IMR-90 (cell line): Measurements from ENCODE around the gene NPLOC4. TPM values are rescaled to one million over a fixed set of nuclear protein-coding genes. Genes with fewer than 3 reads are reported as not detected.

Experiments
- ATAC-seq: fragments of 200-7000 bp; cut with Tn5 transposase; 2 replicates; pipeline ENCODE4 v1.9.1; 2020; ENCODE audit warnings: low read depth, mild to moderate bottlenecking, moderate library complexity
- BruUV-seq: library from RNA; stranded (reverse); fragments of 400-500 nt; replicated peaks from 2 replicates; lab custom pipeline; 2021; lab: Mats Ljungman, UMichigan
- CTCF ChIA-PET: fragments of 300-600 bp; formaldehyde crosslinking; extraction: SDS; loops from one replicate; lab custom pipeline; 2021; ENCODE audit warnings: antibody characterized with exemption; lab: Yijun Ruan, JAX
- POLR2A ChIA-PET: fragments of 300-600 bp; sonication (Branson Sonifier 250); formaldehyde crosslinking; loops from one replicate; lab custom pipeline; 2022; ENCODE audit warnings: antibody characterized with exemption; ENCODE audit not compliant: unreplicated experiment; lab: Charles Lee
- DNase-seq: peaks from one replicate; pipeline ENCODE4 v3.0.0; 2013
- H2AFZ ChIP-seq: replicated peaks from 2 replicates; pipeline ENCODE3; 2013; ENCODE audit warnings: low read length, mild to moderate bottlenecking; ENCODE audit not compliant: poor library complexity
- H2AK5ac ChIP-seq: 2 replicates; pipeline ENCODE4 v1.6.1; 2013; ENCODE audit warnings: low read depth, low read length, inconsistent platforms
- H2AK9ac ChIP-seq: replicated peaks from 2 replicates; pipeline ENCODE3; 2013; ENCODE audit warnings: mild to moderate bottlenecking, low read depth, low read length, moderate library complexity; ENCODE audit not compliant: poor library complexity
- H2BK120ac ChIP-seq: 2 replicates; pipeline ENCODE4 v1.6.1; 2013; ENCODE audit warnings: low read depth, low read length, inconsistent platforms
- H2BK15ac ChIP-seq: 3 replicates; pipeline ENCODE4 v1.6.1; 2013; ENCODE audit warnings: low read depth, low read length, inconsistent platforms
- H2BK20ac ChIP-seq: 2 replicates; pipeline ENCODE4 v1.6.1; 2013; ENCODE audit warnings: low read depth, mild to moderate bottlenecking, inconsistent platforms, low read length, moderate library complexity
- H2BK5ac ChIP-seq: 2 replicates; pipeline ENCODE4 v1.6.1; 2013; ENCODE audit warnings: mild to moderate bottlenecking, low read depth, low read length, inconsistent platforms; ENCODE audit not compliant: poor library complexity, severe bottlenecking
- H3K14ac ChIP-seq: replicated peaks from 2 replicates; pipeline ENCODE4 v1.6.1; 2013; ENCODE audit warnings: low read depth, low read length, inconsistent platforms
- H3K18ac ChIP-seq: 2 replicates; pipeline ENCODE4 v1.6.1; 2013; ENCODE audit warnings: low read depth, low read length, control low read depth
- H3K23ac ChIP-seq: 2 replicates; pipeline ENCODE4 v1.6.1; 2013; ENCODE audit warnings: low read depth, low read length, inconsistent platforms
- H3K27ac ChIP-seq: 2 replicates; pipeline ENCODE4 v1.5.1; 2013; ENCODE audit warnings: mild to moderate bottlenecking, control low read depth, low read length; ENCODE audit not compliant: insufficient read depth
- H3K27me3 ChIP-seq: 2 replicates; pipeline ENCODE4 v1.6.1; 2013; ENCODE audit warnings: low read length; ENCODE audit not compliant: control insufficient read depth, insufficient read depth
- H3K36me3 ChIP-seq: 2 replicates; pipeline ENCODE4 v1.6.1; 2013; ENCODE audit warnings: low read length, mixed read lengths; ENCODE audit not compliant: control insufficient read depth, insufficient read depth
- H3K4ac ChIP-seq: 2 replicates; pipeline ENCODE4 v1.6.1; 2013; ENCODE audit warnings: low read depth, low read length, inconsistent platforms
- H3K4me1 ChIP-seq: 2 replicates; pipeline ENCODE4 v1.6.1; 2013; ENCODE audit warnings: low read length, mixed read lengths; ENCODE audit not compliant: control insufficient read depth, insufficient read depth
- H3K4me2 ChIP-seq: 2 replicates; pipeline ENCODE4 v1.6.1; 2013; ENCODE audit warnings: low read depth, mild to moderate bottlenecking, control low read depth, low read length, moderate library complexity
- H3K4me3 ChIP-seq: 2 replicates; pipeline ENCODE4 v1.5.1; 2013; ENCODE audit warnings: low read depth, mild to moderate bottlenecking, control low read depth, low read length, moderate library complexity; ENCODE audit not compliant: insufficient read depth
- H3K56ac ChIP-seq: 2 replicates; pipeline ENCODE4 v1.6.1; 2013; ENCODE audit warnings: low read length, inconsistent platforms; ENCODE audit not compliant: insufficient read depth; ENCODE audit errors: extremely low read depth
- H3K79me1 ChIP-seq, 2 experiments: 2 replicates each; pipeline ENCODE4 v1.6.1; 2013; ENCODE audit warnings: low read length in 2 of 2, inconsistent platforms in 1 of 2, low read depth in 1 of 2
- H3K9ac ChIP-seq: 2 replicates; pipeline ENCODE4 v1.6.1; 2013; ENCODE audit warnings: low read depth, low read length, control low read depth
- H3K9me1 ChIP-seq: 2 replicates; pipeline ENCODE4 v1.6.1; 2013; ENCODE audit warnings: low read length, inconsistent platforms; ENCODE audit not compliant: insufficient read depth
- H3K9me3 ChIP-seq: 2 replicates; pipeline ENCODE4 v1.6.1; 2013; ENCODE audit warnings: low read length; ENCODE audit not compliant: control insufficient read depth, insufficient read depth
- H4K20me1 ChIP-seq: 2 replicates; pipeline ENCODE4 v1.6.1; 2013; ENCODE audit warnings: low read length, inconsistent platforms; ENCODE audit not compliant: insufficient read depth
- H4K5ac ChIP-seq: 2 replicates; pipeline ENCODE4 v1.6.1; 2013; ENCODE audit warnings: mild to moderate bottlenecking, low read depth, low read length, control low read depth
- H4K8ac ChIP-seq, 2 experiments: 2 replicates each; pipeline ENCODE4 v1.6.1; 2013; ENCODE audit warnings: low read depth in 2 of 2, low read length in 2 of 2, control low read depth in 1 of 2, inconsistent platforms in 1 of 2
- H4K91ac ChIP-seq: 2 replicates; pipeline ENCODE4 v1.6.1; 2013; ENCODE audit warnings: low read depth, low read length, inconsistent platforms; ENCODE audit not compliant: insufficient read depth
- CEBPB ChIP-seq: IDR thresholded peaks from 2 replicates; pipeline ENCODE4 v1.6.1; 2012; ENCODE audit warnings: low read depth, low read length, improper control_type of control experiment
- CTCF ChIP-seq: conservative IDR thresholded peaks from 2 replicates; pipeline ENCODE4 v1.5.1; 2012; ENCODE audit warnings: mild to moderate bottlenecking, low read depth, low read length, improper control_type of control experiment
- ELK1 ChIP-seq: fragments of 150-350 bp; IDR thresholded peaks from 2 replicates; pipeline ENCODE4 v1.6.1; 2016; ENCODE audit warnings: low read depth, mild to moderate bottlenecking, low read length, moderate library complexity, borderline replicate concordance
- MAZ ChIP-seq: IDR thresholded peaks from 2 replicates; pipeline ENCODE4 v1.6.1; 2012; ENCODE audit warnings: low read depth, mild to moderate bottlenecking, low read length, improper control_type of control experiment, moderate library complexity, borderline replicate concordance
- NFE2L2 ChIP-seq: fragments of 150-350 bp; IDR thresholded peaks from 2 replicates; pipeline ENCODE4 v1.6.1; 2016; ENCODE audit warnings: low read depth, mild to moderate bottlenecking, low read length
- POLR2A ChIP-seq: IDR thresholded peaks from 2 replicates; pipeline ENCODE4 v1.6.1; 2012; ENCODE audit warnings: mild to moderate bottlenecking, low read depth, low read length
- RFX5 ChIP-seq: IDR thresholded peaks from 2 replicates; pipeline ENCODE4 v1.8.0; 2012; ENCODE audit warnings: low read depth, mild to moderate bottlenecking, low read length, moderate library complexity
- SMC3 ChIP-seq: fragments of 150-350 bp; IDR thresholded peaks from 2 replicates; pipeline ENCODE4 v1.6.1; 2016; ENCODE audit warnings: low read depth, mild to moderate bottlenecking, antibody characterized with exemption, low read length, moderate library complexity
- USF2 ChIP-seq: fragments of 150-350 bp; IDR thresholded peaks from 2 replicates; pipeline ENCODE4 v1.6.1; 2017; ENCODE audit warnings: mild to moderate bottlenecking, antibody characterized with exemption, low read length, low read depth
- WGBS, 2 experiments: methylation state at CpG; one replicate each; pipeline versions ENCODE4 v1.1.5 to v1.1.7; 2013; ENCODE audit warnings: missing lambda C conversion rate in 2 of 2; ENCODE audit not compliant: insufficient read length in 1 of 2; ENCODE audit errors: extremely low coverage in 2 of 2; 5-methylcytosine and 5-hydroxymethylcytosine counted together
- dilution Hi-C: fragments of 300-500 bp; cut with HindIII; formaldehyde crosslinking; loops from one replicate; pipeline ENCODE4 v1.14.3; 2018; ENCODE audit warnings: low sequenced_read_pairs; ENCODE audit not compliant: unreplicated experiment
- in situ Hi-C: fragments of 300-500 bp; cut with MboI; formaldehyde crosslinking; loops from 3 replicates; pipeline ENCODE4 v1.14.3; 2019; ENCODE audit warnings: low sequenced_read_pairs, inconsistent platforms, mixed read lengths
- intact Hi-C: fragments of 100-400 bp; cut with micrococcal nuclease; formaldehyde crosslinking; loops from 2 replicates; pipeline ENCODE4 v1.10.0; 2022
- polyA plus RNA-seq, 3 experiments: library from polyadenylated mRNA; depleted of rRNA; stranded (reverse); fragments of >200 nt; gene quantifications; 2 replicates each; pipeline ENCODE4 v1.2.3, GENCODE V29; 2012; ENCODE audit warnings: low replicate concordance in 1 of 3
- total RNA-seq: library from RNA; depleted of rRNA; stranded (reverse); fragments of >200 nt; gene quantifications from 2 replicates; pipeline ENCODE4 v1.2.3, GENCODE V29; 2012

NPLOC4 gene
- total and polyA plus RNA-seq, 2 of the 4 experiments (the other 2 are of a cell fraction), result 70.4 to 78.3 TPM

GRCh38 chr17:81578561-81579225, 58.2 kb downstream of the NPLOC4 start:
- intact Hi-C loops, result no loop called here
- no peak for ATAC-seq

More at GRCh38 chr17:81578561-81579225, 58.2 kb downstream of the NPLOC4 start:
- no peak overlapping the region for H4K91ac ChIP-seq
- no peak overlapping the region for H2BK15ac ChIP-seq
- no peak overlapping the region for H3K23ac ChIP-seq
- 90% methylated on average over 2 of the region's 6 CpGs; no CpG with 5 or more reads in 1 of the 2 experiments for WGBS, 2 experiments
- no peak overlapping the region for H3K18ac ChIP-seq
- peak overlapping the region; percentile 20; the same call in 1 of the 2 replicates for H2AK5ac ChIP-seq
- H3K36me3 ChIP-seq, result peaks cover 35% of the 10 kb centered on the region
- H3K56ac ChIP-seq, result no peak overlapping the region
- H3K9me3 ChIP-seq, result no peaks in the 10 kb centered on the region
- DNase-seq, result no peak
- H2AFZ ChIP-seq, result no peak overlapping the region
- no peak overlapping the region for H2BK120ac ChIP-seq
- H4K20me1 ChIP-seq, result peaks cover 65% of the 10 kb centered on the region
- no peak overlapping the region for H4K8ac ChIP-seq
- ChIA-PET CTCF (no interaction called here), POLR2A (interaction anchor here (0.9 kb wide), 1 partner anchor 12 kb away, joined by 3 read pairs; no protein-coding TSS in a partner anchor)
- 0 out of 2 replicates have a peak overlapping the region, but pooled peaks have one; percentile 94 for H3K4ac ChIP-seq
- peaks cover 64% of the 10 kb centered on the region for H3K9me1 ChIP-seq
- no peak overlapping the region for H3K27ac ChIP-seq
- no peak overlapping the region for H4K5ac ChIP-seq
- H3K27me3 ChIP-seq, result no peaks in the 10 kb centered on the region
- H3K14ac ChIP-seq, result no peak overlapping the region
- in situ Hi-C loops, result no loop called here
- H3K4me2 ChIP-seq, result no peak overlapping the region
- no peak overlapping the region for H2BK5ac ChIP-seq
- no TSS peak for BruUV-seq
- no peak overlapping the region for H3K9ac ChIP-seq
- H3K4me1 ChIP-seq, result peaks cover 40% of the 10 kb centered on the region
- no peak overlapping the region for H2BK20ac ChIP-seq
- TF ChIP-seq MAZ (no peak), USF2 (no peak), NFE2L2 (no peak), ELK1 (no peak), SMC3 (no peak), CEBPB (no peak), RFX5 (no peak), CTCF (no peak), POLR2A (no peak)
- dilution Hi-C loops, result no loop called here
- H3K4me3 ChIP-seq, result no peak overlapping the region
- peaks cover 42 to 93% of the 10 kb centered on the region in 2 experiments for H3K79me1 ChIP-seq
- H2AK9ac ChIP-seq, result no peak overlapping the region
